ENCODE results near the gene GAS6.

GAS6 gene

DNA sequence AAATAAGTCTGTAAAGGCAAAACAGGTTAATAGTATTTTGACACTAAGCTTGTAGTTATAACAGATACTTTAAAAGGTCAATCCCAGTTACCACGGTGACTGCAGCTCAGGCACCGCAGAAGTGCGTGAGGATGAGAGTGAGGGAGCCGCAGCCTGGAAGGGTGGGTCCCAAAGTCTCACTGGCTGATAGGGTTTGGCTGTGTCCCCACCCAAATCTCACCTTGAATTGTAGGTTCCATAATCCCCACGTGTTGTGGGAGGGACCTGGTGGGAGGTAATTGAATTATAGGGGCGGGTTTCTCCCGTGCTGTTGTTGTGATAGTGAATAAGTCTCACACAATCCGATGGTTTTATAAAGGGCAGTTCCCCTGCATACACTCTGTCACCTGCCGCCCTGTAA, 40.0 kb upstream of the GAS6 start:
- Histone ChIP-seq H3K4me1 (ENCODE audit: low read length) (no peaks in the 10 kb centered on the region), H3K4me3 (ENCODE audit: low read length) (no peak overlapping the region), H3K27me3 (ENCODE audit: low read depth, low read length) (peaks cover 14% of the 10 kb centered on the region), H3K27ac (ENCODE audit: low read length) (no peak overlapping the region), H2AFZ (ENCODE audit: low read depth, low read length) (no peak overlapping the region), H3K79me2 (ENCODE audit: low read length) (no peaks in the 10 kb centered on the region), H3K9ac (ENCODE audit: low read length) (no peak overlapping the region), H3K4me2 (ENCODE audit: low read length) (no peak overlapping the region), H3K9me3 (ENCODE audit: insufficient read depth, low read length) (no peaks in the 10 kb centered on the region), H4K20me1 (ENCODE audit: insufficient read depth, low read length) (no peaks in the 10 kb centered on the region), H3K36me3 (replicated peaks; ENCODE audit: low read depth, low read length) (no peaks in the 10 kb centered on the region)
- TF ChIP-seq EZH2phosphoT487 (IDR thresholded peaks at IDR 0.05; ENCODE audit: low read depth) = no peak
- TF ChIP-seq, protein P1, sequence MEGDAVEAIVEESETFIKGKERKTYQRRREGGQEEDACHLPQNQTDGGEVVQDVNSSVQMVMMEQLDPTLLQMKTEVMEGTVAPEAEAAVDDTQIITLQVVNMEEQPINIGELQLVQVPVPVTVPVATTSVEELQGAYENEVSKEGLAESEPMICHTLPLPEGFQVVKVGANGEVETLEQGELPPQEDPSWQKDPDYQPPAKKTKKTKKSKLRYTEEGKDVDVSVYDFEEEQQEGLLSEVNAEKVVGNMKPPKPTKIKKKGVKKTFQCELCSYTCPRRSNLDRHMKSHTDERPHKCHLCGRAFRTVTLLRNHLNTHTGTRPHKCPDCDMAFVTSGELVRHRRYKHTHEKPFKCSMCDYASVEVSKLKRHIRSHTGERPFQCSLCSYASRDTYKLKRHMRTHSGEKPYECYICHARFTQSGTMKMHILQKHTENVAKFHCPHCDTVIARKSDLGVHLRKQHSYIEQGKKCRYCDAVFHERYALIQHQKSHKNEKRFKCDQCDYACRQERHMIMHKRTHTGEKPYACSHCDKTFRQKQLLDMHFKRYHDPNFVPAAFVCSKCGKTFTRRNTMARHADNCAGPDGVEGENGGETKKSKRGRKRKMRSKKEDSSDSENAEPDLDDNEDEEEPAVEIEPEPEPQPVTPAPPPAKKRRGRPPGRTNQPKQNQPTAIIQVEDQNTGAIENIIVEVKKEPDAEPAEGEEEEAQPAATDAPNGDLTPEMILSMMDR (IDR thresholded peaks at IDR 0.05; ENCODE audit: low read depth, low read length) = no peak

DNA sequence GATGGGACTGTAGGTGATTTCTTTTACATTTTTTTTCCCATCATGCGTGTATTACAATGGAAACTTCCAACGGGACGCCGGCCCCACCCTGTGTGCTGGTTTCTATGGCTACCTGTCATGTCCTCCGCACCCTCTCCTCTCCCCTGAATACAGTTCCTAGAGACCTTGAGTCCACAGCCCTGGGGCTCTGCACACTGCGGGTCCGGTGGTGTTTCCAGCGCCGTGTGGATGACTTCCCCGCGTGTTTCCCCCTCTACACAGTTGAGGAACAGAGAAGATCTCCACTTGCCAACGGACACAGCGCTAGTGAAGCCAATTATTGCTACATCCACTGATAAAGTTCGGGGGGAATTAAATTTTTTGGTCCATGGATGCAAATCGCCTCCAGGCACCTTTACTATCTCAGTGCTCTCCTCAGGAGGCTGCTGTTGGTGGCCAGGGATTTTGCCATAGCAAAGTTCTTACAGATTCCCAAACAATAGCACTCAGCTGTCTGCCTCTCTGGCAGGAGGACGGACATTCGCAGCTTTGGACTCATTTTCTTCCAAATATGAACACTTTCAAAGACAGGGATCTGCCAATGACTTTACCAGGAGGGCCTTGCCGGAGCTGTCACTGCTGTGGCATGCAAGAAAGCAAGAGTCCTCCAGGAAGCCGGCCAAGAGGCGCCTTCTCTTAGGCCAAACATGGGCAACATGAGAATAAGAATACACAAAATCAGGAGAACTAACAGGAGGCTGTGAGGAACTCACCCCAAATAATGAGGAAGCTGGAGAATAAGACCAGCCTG, 39.3 kb upstream of the GAS6 start:
- Histone ChIP-seq H2AFZ (ENCODE audit: low read depth, low read length) (no peak overlapping the region), H3K27me3 (ENCODE audit: low read depth, low read length) (peaks cover 11% of the 10 kb centered on the region), H3K36me3 (replicated peaks; ENCODE audit: low read depth, low read length) (no peaks in the 10 kb centered on the region), H3K4me1 (ENCODE audit: low read length) (no peaks in the 10 kb centered on the region), H3K79me2 (ENCODE audit: low read length) (no peaks in the 10 kb centered on the region), H3K27ac (ENCODE audit: low read length) (no peak overlapping the region), H3K4me2 (ENCODE audit: low read length) (no peak overlapping the region), H3K9me3 (ENCODE audit: insufficient read depth, low read length) (no peaks in the 10 kb centered on the region), H3K4me3 (ENCODE audit: low read length) (no peak overlapping the region), H3K9ac (ENCODE audit: low read length) (no peak overlapping the region), H4K20me1 (ENCODE audit: insufficient read depth, low read length) (no peaks in the 10 kb centered on the region)
- TF ChIP-seq EZH2phosphoT487 (IDR thresholded peaks at IDR 0.05; ENCODE audit: low read depth) = no peak
- TF ChIP-seq, protein P1 (IDR thresholded peaks at IDR 0.05; ENCODE audit: low read depth, low read length) = no peak

DNA sequence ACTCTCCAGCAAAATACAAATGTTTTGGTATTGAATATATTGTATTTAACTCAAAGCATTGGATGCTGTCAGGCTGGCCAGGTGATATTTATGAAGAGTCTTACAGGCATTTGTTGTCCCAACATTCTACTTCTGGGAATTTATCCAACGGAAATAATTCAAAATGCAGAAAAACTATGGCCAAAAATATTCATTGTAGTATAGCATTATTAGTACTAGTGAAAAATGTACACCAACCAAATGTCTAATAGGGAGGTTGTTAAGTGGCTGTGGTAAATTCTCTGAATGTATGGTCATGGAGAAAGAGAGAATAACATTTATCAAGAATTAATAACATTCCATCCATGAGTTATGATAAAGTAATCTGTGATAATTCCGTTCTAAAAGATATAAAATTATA, 38.6 kb upstream of the GAS6 start:
- TF ChIP-seq, protein P1 (IDR thresholded peaks at IDR 0.05; ENCODE audit: low read depth, low read length) = no peak
- no peak for TF ChIP-seq EZH2phosphoT487 (IDR thresholded peaks at IDR 0.05; ENCODE audit: low read depth)
- no peak overlapping the region for H3K27ac ChIP-seq (ENCODE audit: low read length)
- H3K4me1 ChIP-seq (ENCODE audit: low read length) = no peaks in the 10 kb centered on the region
- H3K36me3 ChIP-seq (replicated peaks; ENCODE audit: low read depth, low read length) = no peaks in the 10 kb centered on the region
- no peaks in the 10 kb centered on the region for H4K20me1 ChIP-seq (ENCODE audit: insufficient read depth, low read length)
- H3K27me3 ChIP-seq (ENCODE audit: low read depth, low read length) = peaks cover 5% of the 10 kb centered on the region; the same call in 1 of the 2 replicates
- H3K79me2 ChIP-seq (ENCODE audit: low read length) = no peaks in the 10 kb centered on the region
- H3K4me2 ChIP-seq (ENCODE audit: low read length) = no peak overlapping the region
- H3K9ac ChIP-seq (ENCODE audit: low read length) = no peak overlapping the region
- no peaks in the 10 kb centered on the region for H3K9me3 ChIP-seq (ENCODE audit: insufficient read depth, low read length)
- H3K4me3 ChIP-seq (ENCODE audit: low read length) = no peak overlapping the region
- no peak overlapping the region for H2AFZ ChIP-seq (ENCODE audit: low read depth, low read length)

DNA sequence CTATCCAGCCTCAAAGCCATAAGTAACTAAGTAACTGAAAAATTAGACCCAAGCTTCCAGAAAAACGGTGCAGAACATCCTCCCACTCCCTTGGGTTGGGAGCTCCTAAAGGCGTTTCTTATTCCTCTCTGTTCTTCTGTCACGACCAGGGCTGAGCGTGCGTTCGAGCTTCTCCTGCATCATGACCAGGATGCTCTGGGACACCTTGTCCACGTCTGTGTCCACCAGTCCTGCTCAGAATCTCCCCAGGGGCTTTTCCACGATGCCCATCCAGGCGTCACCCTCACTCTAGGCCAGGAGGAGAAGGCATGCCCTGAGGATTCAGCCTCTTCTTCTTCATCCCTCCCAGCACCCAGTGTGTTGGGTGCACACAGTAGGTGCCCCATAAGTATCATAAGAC, 37.8 kb upstream of the GAS6 start:
- 0 out of 2 replicates have a peak, but pooled peaks cover 7% of the 10 kb centered on the region for H3K27me3 ChIP-seq (ENCODE audit: low read depth, low read length)
- no peaks in the 10 kb centered on the region for H3K79me2 ChIP-seq (ENCODE audit: low read length)
- H3K27ac ChIP-seq (ENCODE audit: low read length) = no peak overlapping the region
- H3K9ac ChIP-seq (ENCODE audit: low read length) = no peak overlapping the region
- H2AFZ ChIP-seq (ENCODE audit: low read depth, low read length) = no peak overlapping the region
- no peaks in the 10 kb centered on the region for H4K20me1 ChIP-seq (ENCODE audit: insufficient read depth, low read length)
- H3K4me1 ChIP-seq (ENCODE audit: low read length) = no peaks in the 10 kb centered on the region
- no peaks in the 10 kb centered on the region for H3K9me3 ChIP-seq (ENCODE audit: insufficient read depth, low read length)
- H3K4me2 ChIP-seq (ENCODE audit: low read length) = no peak overlapping the region
- TF ChIP-seq EZH2phosphoT487 (IDR thresholded peaks at IDR 0.05; ENCODE audit: low read depth) = no peak
- H3K4me3 ChIP-seq (ENCODE audit: low read length) = no peak overlapping the region
- H3K36me3 ChIP-seq (replicated peaks; ENCODE audit: low read depth, low read length) = no peaks in the 10 kb centered on the region

Data from OCI-LY3 (cell line).